Kidney (tissue), 14 donors: ENCODE results near the gene DPYSL3. TPM values are rescaled to one million over a fixed set of nuclear protein-coding genes. Genes with fewer than 3 reads are reported as not detected.
"Not testable (repeated sequence)": the region's sequence is repeated elsewhere in the genome, so short reads cannot be mapped to it uniquely, and the experiment has no call there.

Experiments
- DNase-seq, 5 donors: peaks; one replicate each; pipeline ENCODE4 v3.0.0-alpha.2; 2013 to 2020
- FAIRE-seq: peaks from 2 replicates; lab custom pipeline; 2012; peaks lifted over from hg19 to GRCh38; lab: Jason Lieb, UNC
- H3K27ac ChIP-seq, 2 donors: one replicate each; pipeline ENCODE4 v1.7.0; 2013; ENCODE audit warnings: low read depth in 2 of 2, low read length in 2 of 2, inconsistent platforms in 1 of 2
- H3K27me3 ChIP-seq: one replicate; pipeline ENCODE4 v1.7.1; 2013; ENCODE audit warnings: low read length, inconsistent platforms; ENCODE audit not compliant: control insufficient read depth, insufficient read depth
- H3K36me3 ChIP-seq, 3 donors: one replicate each; pipeline versions ENCODE4 v1.7.0 to v1.7.1; 2013; ENCODE audit warnings: low read length in 3 of 3, control low read depth in 1 of 3, inconsistent platforms in 1 of 3; ENCODE audit not compliant: insufficient read depth in 3 of 3, control insufficient read depth in 2 of 3
- H3K4me1 ChIP-seq, 3 donors: one replicate each; pipeline versions ENCODE4 v1.7.0 to v1.7.1; 2013; ENCODE audit warnings: low read length in 3 of 3, inconsistent platforms in 1 of 3, low read depth in 1 of 3; ENCODE audit not compliant: control insufficient read depth in 2 of 3, insufficient read depth in 2 of 3
- H3K4me3 ChIP-seq, 3 donors: one replicate each; pipeline versions ENCODE4 v1.7.0 to v1.8.1; 2013; ENCODE audit warnings: low read length in 3 of 3, control low read depth in 1 of 3, inconsistent platforms in 1 of 3
- H3K9ac ChIP-seq, 3 donors: one replicate each; pipeline versions ENCODE4 v1.7.0 to v1.7.1; 2013; ENCODE audit warnings: low read length in 3 of 3, control low read depth in 1 of 3, inconsistent platforms in 1 of 3
- H3K9me3 ChIP-seq, 3 donors: one replicate each; pipeline versions ENCODE4 v1.7.0 to v1.7.1; 2013; ENCODE audit warnings: low read length in 3 of 3, control low read depth in 1 of 3, inconsistent platforms in 1 of 3; ENCODE audit not compliant: control insufficient read depth in 2 of 3, insufficient read depth in 1 of 3
- intact Hi-C: fragments of 100-400 bp; cut with DNase I; formaldehyde crosslinking; loops from one replicate; pipeline ENCODE4 v1.11.1; 2022
- polyA plus RNA-seq: library from polyadenylated mRNA; stranded (reverse); fragments of 350-450 nt; fragmentation: Illumina TruSeq; extraction: RNeasy Lipid Tissue Mini Kit (QIAGEN cat#74804); gene quantifications from one replicate; pipeline ENCODE4 v1.2.3, GENCODE V29; 2014; ENCODE audit warnings: low read depth, low replicate concordance; ENCODE audit not compliant: insufficient read depth
- total RNA-seq: library from RNA; stranded (reverse); fragmentation: NEBNext Ultra II Directional; extraction: Animal tissue kit (Norgen Biotek cat#: 25700); gene quantifications from one replicate; pipeline ENCODE4 v1.2.1, GENCODE V29; 2021
- TF ChIP-seq, protein P1 (sequence below): IDR thresholded peaks from 3 replicates; pipeline ENCODE4 v1.5.1; 2012; ENCODE audit warnings: mild to moderate bottlenecking, moderate library complexity, borderline replicate concordance; ENCODE audit not compliant: insufficient read depth; ENCODE audit errors: extremely low read depth
- donor health status: control.
- donor health status: control.
- donor health status: control.
- donor health status: control.
- donor health status: control.
- donor health status: DM: yes; HTN: yes; CAD: no.
- donor health status: Normal renal cell carcinoma (clear cell type).

The DPYSL3 gene
- total and polyA plus RNA-seq, 2 donors from 2014 or later, result 7.1 to 19.1 TPM

- no peaks in the 10 kb centered on the region for H3K27me3 ChIP-seq
- DNase-seq, result peak in 2 of 5 donors; percentile 35 to 46
- no peaks in the 10 kb centered on the region for H3K9me3 ChIP-seq
- no peaks in the 10 kb centered on the region for H3K36me3 ChIP-seq
- intact Hi-C loops, result loop anchor here (10.0 kb wide), 1 partner anchor 145 kb away; no protein-coding TSS in a partner anchor
- no peak for FAIRE-seq
- H3K9ac ChIP-seq, result no peak overlapping the region
- no peaks in the 10 kb centered on the region for H3K4me1 ChIP-seq
- TF ChIP-seq, protein P1, sequence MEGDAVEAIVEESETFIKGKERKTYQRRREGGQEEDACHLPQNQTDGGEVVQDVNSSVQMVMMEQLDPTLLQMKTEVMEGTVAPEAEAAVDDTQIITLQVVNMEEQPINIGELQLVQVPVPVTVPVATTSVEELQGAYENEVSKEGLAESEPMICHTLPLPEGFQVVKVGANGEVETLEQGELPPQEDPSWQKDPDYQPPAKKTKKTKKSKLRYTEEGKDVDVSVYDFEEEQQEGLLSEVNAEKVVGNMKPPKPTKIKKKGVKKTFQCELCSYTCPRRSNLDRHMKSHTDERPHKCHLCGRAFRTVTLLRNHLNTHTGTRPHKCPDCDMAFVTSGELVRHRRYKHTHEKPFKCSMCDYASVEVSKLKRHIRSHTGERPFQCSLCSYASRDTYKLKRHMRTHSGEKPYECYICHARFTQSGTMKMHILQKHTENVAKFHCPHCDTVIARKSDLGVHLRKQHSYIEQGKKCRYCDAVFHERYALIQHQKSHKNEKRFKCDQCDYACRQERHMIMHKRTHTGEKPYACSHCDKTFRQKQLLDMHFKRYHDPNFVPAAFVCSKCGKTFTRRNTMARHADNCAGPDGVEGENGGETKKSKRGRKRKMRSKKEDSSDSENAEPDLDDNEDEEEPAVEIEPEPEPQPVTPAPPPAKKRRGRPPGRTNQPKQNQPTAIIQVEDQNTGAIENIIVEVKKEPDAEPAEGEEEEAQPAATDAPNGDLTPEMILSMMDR, result peak; percentile 65
- H3K27ac ChIP-seq, result no peak overlapping the region
- H3K4me3 ChIP-seq, result no peak overlapping the region
Measured at GRCh38 chr5:147369742-147370374, 140.0 kb downstream of the DPYSL3 start.

GRCh38 chr5:147367381-147367780 lies 142.5 kb downstream of the DPYSL3 start:
- FAIRE-seq, H3K9ac ChIP-seq, DNase-seq, H3K4me3 ChIP-seq, H3K27me3 ChIP-seq, intact Hi-C loops, H3K4me1 ChIP-seq, H3K36me3 ChIP-seq, H3K27ac ChIP-seq, H3K9me3 ChIP-seq: not testable (repeated sequence)

DNA sequence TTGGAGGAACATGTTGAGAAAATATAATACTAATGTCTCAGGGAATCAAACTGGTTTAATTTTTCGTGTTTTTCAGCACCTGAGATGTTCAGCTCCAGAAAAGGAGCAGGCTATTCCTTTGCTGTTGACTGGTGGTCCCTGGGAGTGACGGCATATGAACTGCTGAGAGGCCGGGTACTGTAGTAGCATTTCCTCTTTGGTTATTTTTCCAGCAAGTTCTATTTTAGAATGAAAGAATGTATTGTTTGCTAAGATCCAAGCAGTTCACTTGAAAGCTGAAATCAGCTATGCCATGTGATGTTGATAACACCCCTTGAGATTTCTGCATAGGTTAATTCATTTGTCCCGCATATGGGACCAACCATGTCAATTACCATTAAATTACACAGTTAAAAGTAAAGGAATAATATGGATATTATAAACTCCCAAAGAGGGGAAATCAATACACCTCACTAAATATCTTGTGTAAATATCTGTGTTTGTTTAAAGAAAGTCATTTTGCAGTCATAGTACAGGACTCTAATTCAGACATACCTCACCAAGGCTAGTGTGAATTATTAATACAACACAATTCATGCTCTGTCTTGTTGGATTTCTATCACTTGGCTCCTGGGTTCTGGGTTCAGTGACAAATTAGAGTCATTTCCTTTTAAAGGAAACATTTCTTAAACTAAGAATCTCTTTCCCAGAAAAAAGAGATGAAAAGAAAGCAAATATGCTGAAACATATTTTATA lies 148.3 kb downstream of the DPYSL3 start:
- Histone ChIP-seq H3K27ac (no peak overlapping the region), H3K4me1 (no peaks in the 10 kb centered on the region), H3K4me3 (no peak overlapping the region), H3K36me3 (no peaks in the 10 kb centered on the region), H3K9ac (no peak overlapping the region), H3K9me3 (no peaks in the 10 kb centered on the region), H3K27me3 (no peaks in the 10 kb centered on the region)
- FAIRE-seq (no peak), DNase-seq (no peak)
- intact Hi-C loops, result no loop called here
- TF ChIP-seq, protein P1, result no peak

DNA sequence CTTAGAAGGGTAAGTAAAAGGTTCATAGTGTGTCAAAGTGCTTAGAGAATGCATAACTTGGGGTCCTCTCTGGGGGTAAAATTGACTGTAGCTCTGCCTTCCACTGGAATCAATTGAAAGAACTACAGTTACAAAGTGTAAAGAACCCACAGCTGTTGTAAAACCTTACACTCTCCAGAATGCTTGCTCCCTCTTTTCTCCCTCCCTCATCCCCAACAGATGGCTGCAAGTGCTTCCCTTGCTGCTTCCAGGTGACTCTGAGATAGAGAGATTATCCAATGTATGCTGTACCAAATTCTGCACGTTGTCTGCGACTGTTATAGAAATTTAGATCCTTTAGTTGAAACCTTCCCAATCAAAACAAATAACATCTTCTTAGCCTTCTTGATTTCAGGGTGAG lies 149.1 kb downstream of the DPYSL3 start:
- Histone ChIP-seq H3K4me1 (no peaks in the 10 kb centered on the region), H3K9me3 (no peaks in the 10 kb centered on the region), H3K27ac (no peak overlapping the region), H3K36me3 (no peaks in the 10 kb centered on the region), H3K27me3 (no peaks in the 10 kb centered on the region), H3K4me3 (no peak overlapping the region), H3K9ac (no peak overlapping the region)
- TF ChIP-seq, protein P1, result no peak
- intact Hi-C loops, result no loop called here
- no peak for DNase-seq
- no peak for FAIRE-seq
